Erythroblast (primary cell): ENCODE results near the gene MED16.

Experiments
- GATA1 ChIP-seq: IDR thresholded peaks from 2 replicates; pipeline ENCODE4 v1.6.1; 2011; ENCODE audit warnings: low read depth, mild to moderate bottlenecking, control low read depth, low read length, moderate library complexity
- POLR2A ChIP-seq: IDR thresholded peaks from 2 replicates; pipeline ENCODE4 v1.6.1; 2011; ENCODE audit warnings: mild to moderate bottlenecking, low read length

GRCh38 chr19:855566-856120, 37.3 kb downstream of the MED16 start:
- no peak for TF ChIP-seq POLR2A
- TF ChIP-seq GATA1: no peak
